Measurements from ENCODE around the gene PAOX. TPM values are rescaled to one million over a fixed set of nuclear protein-coding genes. Genes with fewer than 3 reads are reported as not detected.
A peak's percentile ranks its signal among the peaks of the same experiment; 100 is the strongest.

The PAOX gene
- total and polyA plus RNA-seq, 9 of the 15 experiments (the other 6 are each of a cell fraction or from before 2014, with no cell fraction given), result 0.80 to 6.4 (median 2.6) TPM

- Histone ChIP-seq H3K36me3 (ENCODE audit: control insufficient read depth, insufficient read depth, low read length) (no peaks in the 10 kb centered on the region), H3K4me2 (ENCODE audit: insufficient read depth, low read length) (no peak overlapping the region), H3K4me1 (replicated peaks in 1 of 2; ENCODE audit: control insufficient read depth in 2 of 2, insufficient read depth in 2 of 2, low read length in 2 of 2) (peaks cover 7 to 44% of the 10 kb centered on the region in 2 experiments; a peak in 3 of 5 replicates), H2AFZ (ENCODE audit: low read depth, low read length) (no peak overlapping the region), H3K9me3 (replicated peaks; ENCODE audit: control insufficient read depth, insufficient read depth, low read depth, low read length) (no peaks in the 10 kb centered on the region), H3K9ac (ENCODE audit: insufficient read depth in 1 of 2, low read depth in 2 of 2, low read length in 2 of 2) (peak overlapping the region in 1 of 2 experiments; percentile 36; a peak in 1 of 4 replicates), H3K79me2 (ENCODE audit: control insufficient read depth, insufficient read depth, low read length) (peaks cover 5% of the 10 kb centered on the region), H3K4me3 (no peak overlapping the region), H3K9me1 (ENCODE audit: control insufficient read depth, insufficient read depth, low read length) (no peaks in the 10 kb centered on the region), H4K20me1 (replicated peaks; ENCODE audit: control insufficient read depth, insufficient read depth, low read length) (no peaks in the 10 kb centered on the region), H3K27me3 (ENCODE audit: control insufficient read depth in 2 of 2, insufficient read depth in 2 of 2, low read length in 2 of 2) (no peaks in the 10 kb centered on the region), H3K27ac (ENCODE audit: extremely low read depth, low read depth, low read length) (no peak overlapping the region)
- FAIRE-seq (no peak), ATAC-seq (no peak), DNase-seq (ENCODE audit: extremely low read depth in 1 of 4, low spot score in 3 of 4) (no peak)
- in situ Hi-C loops (cut with MboI) (no loop called here), intact Hi-C loops (cut with micrococcal nuclease) (no loop called here)
- no peak for TF ChIP-seq THRB (CRISPR knock-in tag; conservative IDR thresholded peaks at IDR 0.05)
- BruUV-seq (replicated peaks), result no TSS peak
- ChIA-PET POLR2A (interaction anchor here (0.9 to 1.5 kb wide), 2 partner anchors 13 to 16 kb away, joined by 3 to 5 read pairs; no protein-coding TSS in a partner anchor), CTCF (ENCODE audit: low intra/inter-chr PET ratio) (no interaction called here)
- 82% methylated on average over 22 of the region's 30 CpGs for WGBS (ENCODE audit: insufficient coverage, low coverage, missing lambda C conversion rate)
These were observed 1.8 kb upstream of the PAOX start for GRCh38 chr10:133377025-133377817.

- Histone ChIP-seq H3K4me3 (peak overlapping the region; percentile 56), H2AFZ (ENCODE audit: low read depth, low read length) (peak overlapping the region; percentile 87), H4K20me1 (replicated peaks; ENCODE audit: control insufficient read depth, insufficient read depth, low read length) (no peaks in the 10 kb centered on the region), H3K36me3 (ENCODE audit: control insufficient read depth, insufficient read depth, low read length) (no peaks in the 10 kb centered on the region), H3K27me3 (ENCODE audit: control insufficient read depth in 2 of 2, insufficient read depth in 2 of 2, low read length in 2 of 2) (no peaks in the 10 kb centered on the region), H3K27ac (ENCODE audit: extremely low read depth, low read depth, low read length) (no peak overlapping the region), H3K4me2 (ENCODE audit: insufficient read depth, low read length) (peak overlapping the region; percentile 86), H3K9me1 (ENCODE audit: control insufficient read depth, insufficient read depth, low read length) (no peaks in the 10 kb centered on the region), H3K9ac (ENCODE audit: insufficient read depth in 1 of 2, low read depth in 2 of 2, low read length in 2 of 2) (peak overlapping the region in 1 of 2 experiments; percentile 92; a peak in 2 of 4 replicates), H3K9me3 (replicated peaks; ENCODE audit: control insufficient read depth, insufficient read depth, low read depth, low read length) (no peaks in the 10 kb centered on the region), H3K4me1 (replicated peaks in 1 of 2; ENCODE audit: control insufficient read depth in 2 of 2, insufficient read depth in 2 of 2, low read length in 2 of 2) (peaks cover 7 to 41% of the 10 kb centered on the region in 2 experiments; a peak in 3 of 5 replicates), H3K79me2 (ENCODE audit: control insufficient read depth, insufficient read depth, low read length) (peaks cover 3% of the 10 kb centered on the region; the same call in 1 of the 3 replicates)
- ATAC-seq (no peak), FAIRE-seq (no peak), DNase-seq (ENCODE audit: extremely low read depth in 1 of 4, low spot score in 3 of 4) (no peak)
- in situ Hi-C loops (cut with MboI), result no loop called here
- intact Hi-C loops (cut with micrococcal nuclease), result no loop called here
- CTCF ChIA-PET (ENCODE audit: low intra/inter-chr PET ratio), result no interaction called here
- POLR2A ChIA-PET, result interaction anchor here (0.6 to 1.5 kb wide), 3 partner anchors 7 to 17 kb away, joined by 3 to 5 read pairs (median 3); no protein-coding TSS in a partner anchor
- 47% methylated on average over 5 of the region's 20 CpGs for WGBS (ENCODE audit: insufficient coverage, low coverage, missing lambda C conversion rate)
- no TSS peak for BruUV-seq (replicated peaks)
- no peak for TF ChIP-seq DMBX1 (CRISPR knock-in tag; IDR thresholded peaks at IDR 0.05; ENCODE audit: borderline replicate concordance)
- no peak for TF ChIP-seq MCM7 (IDR thresholded peaks at IDR 0.05)
- no peak for TF ChIP-seq USF1 (CRISPR knock-in tag; IDR thresholded peaks at IDR 0.05)
- peak; percentile 6; the same call in 1 of the 2 replicates for TF ChIP-seq ZBTB7A (IDR thresholded peaks at IDR 0.05; ENCODE audit: borderline replicate concordance, control insufficient read depth, low read depth, low read length)
- TF ChIP-seq CXXC5 (CRISPR knock-in tag; IDR thresholded peaks at IDR 0.05), result no peak
- TF ChIP-seq ZNF589 (CRISPR knock-in tag; IDR thresholded peaks at IDR 0.05; ENCODE audit: low read depth), result no peak
- no peak for TF ChIP-seq MEF2D (tag; conservative IDR thresholded peaks at IDR 0.05; ENCODE audit: low read depth)
- no peak for TF ChIP-seq RHOXF2B (CRISPR knock-in tag; conservative IDR thresholded peaks at IDR 0.05)
- no peak for TF ChIP-seq ZFP30 (CRISPR knock-in tag; IDR thresholded peaks at IDR 0.05; ENCODE audit: borderline replicate concordance)
- TF ChIP-seq GABPA (tag; conservative IDR thresholded peaks at IDR 0.05; ENCODE audit: low read depth), result 0 out of 2 replicates have a peak, but pooled peaks have one; percentile 14
These were observed 1.2 kb upstream of the PAOX start for GRCh38 chr10:133377818-133378250.

All from K562 (cell line).